Adipocyte (in vitro differentiated cells): ENCODE data around the gene ANKRD33B.
"Not testable (repeated sequence)": the region's sequence is repeated elsewhere in the genome, so short reads cannot be mapped to it uniquely, and the experiment has no call there.

Experiments
- DNase-seq: peaks from one replicate; pipeline ENCODE4 v3.0.0-alpha.2; 2015; ENCODE audit warnings: low read depth
- H3K27me3 ChIP-seq: replicated peaks from 2 replicates; pipeline ENCODE4 v1.7.0; 2013; ENCODE audit warnings: mild to moderate bottlenecking, low read length, moderate library complexity; ENCODE audit not compliant: control insufficient read depth, insufficient read depth
- H3K36me3 ChIP-seq: 2 replicates; pipeline ENCODE4 v1.7.0; 2013; ENCODE audit warnings: low read length, mild to moderate bottlenecking, moderate library complexity; ENCODE audit not compliant: control insufficient read depth, insufficient read depth, severe bottlenecking
- H3K4me1 ChIP-seq: 2 replicates; pipeline ENCODE4 v1.7.0; 2013; ENCODE audit warnings: mild to moderate bottlenecking, low read length, moderate library complexity; ENCODE audit not compliant: control insufficient read depth, insufficient read depth
- H3K4me3 ChIP-seq: 2 replicates; pipeline ENCODE4 v1.7.0; 2013; ENCODE audit warnings: mild to moderate bottlenecking, low read length, moderate library complexity
- H3K9ac ChIP-seq: 2 replicates; pipeline ENCODE4 v1.7.0; 2013; ENCODE audit warnings: mild to moderate bottlenecking, low read length, moderate library complexity
- H3K9me3 ChIP-seq: 2 replicates; pipeline ENCODE4 v1.7.0; 2013; ENCODE audit warnings: mild to moderate bottlenecking, low read length, moderate library complexity; ENCODE audit not compliant: control insufficient read depth

Gene ANKRD33B

DNA sequence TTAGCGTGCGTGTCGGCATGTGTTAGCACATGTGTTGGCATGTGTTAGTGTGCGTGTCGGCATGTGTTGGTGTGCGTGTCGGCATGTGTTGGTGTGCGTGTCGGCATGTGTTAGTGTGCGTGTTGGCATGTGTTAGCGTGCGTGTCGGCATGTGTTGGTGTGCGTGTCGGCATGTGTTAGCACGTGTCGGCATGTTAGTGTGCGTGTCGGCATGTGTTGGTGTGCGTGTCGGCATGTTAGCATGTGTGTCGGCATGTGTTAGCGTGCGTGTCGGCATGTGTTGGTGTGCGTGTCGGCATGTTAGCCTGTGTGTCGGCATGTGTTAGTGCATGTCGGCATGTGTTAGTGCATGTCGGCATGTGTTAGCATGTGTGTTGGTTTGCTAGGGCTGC lies 14.8 kb upstream of the ANKRD33B start:
- DNase-seq, H3K27me3 ChIP-seq, H3K9ac ChIP-seq, H3K36me3 ChIP-seq, H3K4me3 ChIP-seq, H3K9me3 ChIP-seq: not testable (repeated sequence)
- peaks cover 37% of the 10 kb centered on the region for H3K4me1 ChIP-seq

DNA sequence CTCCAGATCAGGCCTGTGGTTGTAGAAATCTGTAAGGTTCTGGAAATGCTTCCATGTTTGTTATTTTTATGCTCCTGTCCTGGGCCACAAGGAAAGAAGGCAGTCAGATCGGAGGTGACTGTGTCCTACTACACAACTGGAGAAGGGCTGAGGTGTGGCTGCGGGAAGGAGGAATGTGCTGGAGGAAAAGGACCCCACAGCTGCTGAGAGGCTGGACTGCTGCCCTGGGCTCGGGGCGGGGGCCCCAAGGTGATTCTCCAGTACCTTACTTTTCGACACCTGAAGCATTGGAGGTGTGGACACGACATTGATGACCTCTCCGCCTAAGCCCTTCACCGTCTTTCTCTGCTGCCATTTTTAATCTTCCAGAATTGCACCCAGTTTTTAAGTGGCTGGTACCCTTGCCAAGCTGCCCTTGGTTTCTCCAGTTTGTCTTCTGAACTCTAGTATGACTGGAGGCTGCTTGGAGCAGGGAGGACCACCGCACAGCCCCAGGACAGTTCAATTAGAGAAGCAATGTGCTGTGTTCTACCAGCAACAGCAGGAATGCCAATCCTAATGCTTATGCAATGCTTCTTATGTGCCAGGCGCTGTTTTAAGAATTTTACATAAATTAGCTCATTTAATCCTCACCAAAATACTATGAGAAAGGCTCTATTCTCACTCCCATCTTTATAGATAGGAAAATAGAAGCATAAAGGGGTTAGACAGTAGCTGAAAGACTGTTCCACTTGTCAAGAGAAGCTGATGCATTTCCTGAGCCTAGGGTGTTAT lies 13.5 kb upstream of the ANKRD33B start:
- peak; percentile 60 for DNase-seq
- Histone ChIP-seq H3K9ac (peak overlapping the region; percentile 43), H3K36me3 (no peaks in the 10 kb centered on the region), H3K27me3 (no peaks in the 10 kb centered on the region), H3K4me1 (peaks cover 26% of the 10 kb centered on the region), H3K4me3 (peak overlapping the region; percentile 26), H3K9me3 (no peaks in the 10 kb centered on the region)

DNA sequence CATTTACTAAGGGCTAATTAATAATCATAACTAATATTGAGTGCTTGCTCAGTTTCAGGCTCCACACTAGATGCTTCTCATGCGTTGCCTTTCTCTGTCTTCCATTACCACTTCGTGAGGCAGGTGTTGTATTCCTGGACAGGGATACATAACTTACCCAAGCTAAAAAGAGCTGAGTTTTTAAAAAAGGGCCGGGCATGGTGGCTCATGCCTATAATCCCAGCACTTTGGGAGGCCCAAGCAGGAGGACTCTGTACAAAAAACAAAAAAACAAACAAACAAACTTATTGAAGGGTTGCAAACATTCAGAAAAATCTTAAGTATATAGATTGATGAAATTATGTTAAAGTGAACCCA lies 12.1 kb upstream of the ANKRD33B start:
- Histone ChIP-seq H3K4me3 (peak overlapping the region; percentile 10), H3K36me3 (no peaks in the 10 kb centered on the region), H3K4me1 (peaks cover 35% of the 10 kb centered on the region), H3K9ac (no peak overlapping the region), H3K27me3 (no peaks in the 10 kb centered on the region), H3K9me3 (no peaks in the 10 kb centered on the region)
- DNase-seq: no peak

DNA sequence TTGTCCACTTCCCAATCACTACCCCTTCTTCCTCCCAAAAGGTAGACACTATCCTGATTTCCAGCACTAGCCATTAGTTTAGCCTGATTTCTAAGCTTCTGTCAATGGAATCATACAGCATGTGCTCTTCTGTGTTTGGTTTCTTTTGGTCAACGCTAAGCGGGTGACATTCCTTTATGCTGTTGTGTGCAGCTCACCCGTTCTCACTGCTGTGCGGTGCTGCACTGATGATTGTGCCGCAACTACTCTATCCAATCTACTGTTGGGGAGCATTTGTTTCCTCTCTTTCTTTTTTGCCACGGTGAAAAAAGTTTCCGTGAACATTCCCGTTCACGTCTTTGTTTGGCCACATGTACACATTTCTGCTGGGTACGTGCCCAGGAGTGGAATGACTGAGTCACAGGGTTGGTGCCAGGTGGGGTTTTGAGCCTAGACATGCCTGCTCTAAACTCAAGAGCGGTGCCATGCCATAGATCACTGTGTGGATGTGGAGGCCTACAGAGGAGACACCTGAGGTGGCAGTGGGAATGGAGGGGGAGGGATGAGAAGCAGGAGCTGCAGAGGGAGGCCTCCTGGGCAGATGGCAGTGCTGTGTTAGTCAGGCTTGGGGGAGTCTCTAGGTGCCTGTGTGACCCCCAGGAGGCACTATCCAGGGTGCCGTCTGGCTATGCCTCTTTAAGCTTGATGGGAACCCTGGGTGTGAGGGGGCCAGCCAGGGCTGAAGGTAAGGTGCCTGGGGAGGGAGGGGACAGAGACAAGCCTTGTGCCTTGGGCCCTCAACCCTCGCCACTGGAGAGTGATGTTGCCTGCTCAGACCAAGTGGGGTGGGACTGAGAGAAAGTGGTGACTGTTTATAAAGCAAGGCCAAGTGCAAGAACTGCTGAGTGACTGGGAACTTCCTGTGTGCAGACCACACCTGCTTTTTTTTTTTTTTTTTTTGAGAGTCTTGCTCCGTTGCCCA lies 11.4 kb upstream of the ANKRD33B start:
- Histone ChIP-seq H3K9me3 (no peaks in the 10 kb centered on the region), H3K36me3 (no peaks in the 10 kb centered on the region), H3K9ac (no peak overlapping the region), H3K4me3 (no peak overlapping the region), H3K27me3 (no peaks in the 10 kb centered on the region), H3K4me1 (peaks cover 42% of the 10 kb centered on the region)
- DNase-seq: no peak

DNA sequence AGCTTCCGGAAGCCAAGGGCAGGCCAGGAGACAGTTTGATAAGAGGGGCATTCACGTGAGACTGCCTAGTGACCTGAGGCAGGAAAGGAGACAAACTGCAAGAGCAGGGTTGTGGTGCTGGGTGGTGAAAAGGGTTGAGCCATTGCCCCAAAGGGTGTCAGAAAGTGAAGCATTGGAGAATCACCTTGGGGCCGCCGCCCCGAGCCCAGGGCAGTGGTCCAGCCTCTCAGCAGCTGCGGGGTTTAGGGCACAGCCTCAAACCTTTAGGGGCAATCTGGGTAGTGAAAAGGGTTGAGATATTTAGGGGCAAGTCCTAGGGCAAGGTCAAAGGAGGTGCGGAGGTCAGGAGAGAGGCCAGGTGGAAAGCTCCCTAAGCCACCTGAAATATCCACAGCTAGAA lies 10.4 kb upstream of the ANKRD33B start:
- no peak for DNase-seq
- Histone ChIP-seq H3K4me1 (peaks cover 47% of the 10 kb centered on the region), H3K4me3 (no peak overlapping the region), H3K36me3 (no peaks in the 10 kb centered on the region), H3K27me3 (no peaks in the 10 kb centered on the region), H3K9me3 (no peaks in the 10 kb centered on the region), H3K9ac (no peak overlapping the region)

DNA sequence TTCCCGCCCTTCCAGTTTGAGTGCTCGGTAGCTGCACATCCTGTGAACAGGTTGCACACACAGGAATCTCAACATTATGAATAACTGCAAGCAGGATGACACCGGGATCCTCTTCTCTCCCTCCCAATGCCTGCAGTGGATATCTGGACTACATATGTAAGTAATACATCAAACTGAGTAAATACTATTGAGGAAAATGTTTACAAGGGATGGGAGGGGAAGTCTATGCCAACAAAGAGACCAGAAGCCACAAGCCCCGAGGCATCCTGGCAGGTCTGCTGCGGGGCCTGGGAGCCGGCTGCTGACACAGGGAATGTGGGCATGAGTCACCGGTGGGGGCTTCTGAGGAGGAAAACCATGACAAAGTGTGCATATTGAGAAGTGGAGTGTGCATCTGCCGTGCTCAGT lies 8.6 kb upstream of the ANKRD33B start:
- DNase-seq: peak; percentile 77
- Histone ChIP-seq H3K4me1 (peaks cover 48% of the 10 kb centered on the region), H3K36me3 (no peaks in the 10 kb centered on the region), H3K9me3 (no peaks in the 10 kb centered on the region), H3K9ac (no peak overlapping the region), H3K27me3 (no peaks in the 10 kb centered on the region), H3K4me3 (no peak overlapping the region)

DNA sequence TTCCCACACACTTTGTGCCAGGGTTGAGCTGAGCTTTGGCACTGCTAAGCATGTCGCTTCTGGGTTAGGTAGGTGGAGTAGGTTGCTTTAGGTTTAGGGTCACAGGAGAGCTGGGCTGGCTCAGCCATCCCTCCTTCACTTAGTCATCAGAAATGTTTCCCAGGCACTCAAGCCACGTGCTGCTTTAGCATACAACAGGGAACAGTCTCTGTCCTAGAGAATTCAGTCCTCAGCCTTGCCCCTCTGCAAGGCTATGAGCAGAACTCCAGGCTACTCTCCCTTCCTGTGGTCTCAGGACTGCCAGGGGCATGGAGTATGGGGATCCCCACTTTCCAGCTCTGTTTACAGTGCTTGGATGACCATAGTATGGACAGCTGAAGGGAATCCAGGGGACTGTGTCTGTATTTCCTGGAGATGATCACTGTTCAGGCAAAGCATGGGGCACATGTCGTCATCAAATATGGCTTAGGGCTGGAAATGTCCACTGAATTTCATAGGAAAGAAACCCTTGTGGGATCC lies 7.5 kb upstream of the ANKRD33B start:
- Histone ChIP-seq H3K4me1 (peaks cover 37% of the 10 kb centered on the region), H3K9ac (no peak overlapping the region), H3K36me3 (no peaks in the 10 kb centered on the region), H3K4me3 (no peak overlapping the region), H3K9me3 (no peaks in the 10 kb centered on the region), H3K27me3 (no peaks in the 10 kb centered on the region)
- DNase-seq: peak; percentile 77

DNA sequence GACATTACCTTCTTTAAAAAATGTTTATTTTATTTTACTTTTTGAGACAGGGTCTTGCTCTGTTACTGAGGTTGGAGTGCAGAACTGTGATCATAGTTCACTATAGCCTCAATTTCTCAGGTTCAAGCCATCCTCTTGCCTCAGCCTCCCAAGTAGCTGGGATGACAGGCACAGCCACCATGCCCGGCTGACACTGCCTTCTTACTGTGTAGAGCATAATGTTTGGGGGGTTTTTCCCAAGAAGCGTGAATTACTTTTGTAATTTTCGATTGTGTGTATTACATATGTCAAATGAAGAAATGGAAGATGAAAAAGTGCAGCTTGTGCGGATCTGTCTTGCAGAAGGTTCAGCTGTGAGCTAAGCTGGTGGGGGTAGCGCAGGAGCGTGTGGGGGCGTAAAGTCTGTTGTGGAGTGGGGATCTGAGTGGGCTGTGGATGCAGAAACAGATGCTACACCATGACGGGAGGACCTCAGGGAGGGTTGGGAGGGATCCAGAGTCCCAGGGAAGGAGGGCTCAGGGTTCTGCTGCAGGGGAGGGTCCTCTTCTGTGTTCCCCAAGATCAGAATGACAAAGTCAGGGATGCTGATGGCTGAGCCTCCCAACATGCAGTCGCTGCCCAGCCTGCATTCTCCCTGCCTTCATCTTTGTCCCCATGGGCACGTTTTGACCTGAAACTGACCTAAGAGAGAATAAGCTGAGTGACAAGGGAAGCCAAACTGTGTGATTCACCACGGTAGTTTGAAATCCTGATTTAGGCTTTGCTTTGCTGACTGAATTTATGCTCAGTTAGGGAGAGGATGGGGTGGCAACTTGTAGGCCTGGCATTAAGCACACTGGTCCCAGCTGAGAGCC lies 6.8 kb upstream of the ANKRD33B start:
- H3K27me3 ChIP-seq: no peaks in the 10 kb centered on the region
- H3K4me3 ChIP-seq: no peak overlapping the region
- no peaks in the 10 kb centered on the region for H3K9me3 ChIP-seq
- no peak overlapping the region for H3K9ac ChIP-seq
- no peaks in the 10 kb centered on the region for H3K36me3 ChIP-seq
- no peak for DNase-seq
- peaks cover 29% of the 10 kb centered on the region for H3K4me1 ChIP-seq

DNA sequence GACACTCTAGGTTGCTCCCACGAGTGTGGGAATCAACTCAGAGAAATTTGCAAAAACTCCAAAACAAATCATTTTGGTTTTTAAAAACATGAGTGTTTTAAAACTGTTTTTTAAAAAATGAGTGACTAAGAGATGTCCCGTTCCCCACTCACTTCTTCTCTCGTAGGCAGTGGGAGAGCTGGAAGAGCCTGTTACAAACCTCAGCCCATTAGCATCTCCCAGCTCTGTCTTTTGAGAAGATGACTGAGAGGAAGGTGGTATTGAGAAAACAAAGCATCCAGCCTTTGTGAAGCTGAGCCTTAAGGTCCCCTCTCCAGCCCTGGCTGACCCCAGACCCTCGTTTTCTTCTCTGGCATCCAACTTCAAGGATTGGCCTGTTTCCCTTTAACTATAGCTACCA lies 4.7 kb upstream of the ANKRD33B start:
- Histone ChIP-seq H3K9me3 (no peaks in the 10 kb centered on the region), H3K9ac (no peak overlapping the region), H3K4me1 (peaks cover 25% of the 10 kb centered on the region), H3K4me3 (no peak overlapping the region), H3K36me3 (no peaks in the 10 kb centered on the region), H3K27me3 (no peaks in the 10 kb centered on the region)
- no peak for DNase-seq

DNA sequence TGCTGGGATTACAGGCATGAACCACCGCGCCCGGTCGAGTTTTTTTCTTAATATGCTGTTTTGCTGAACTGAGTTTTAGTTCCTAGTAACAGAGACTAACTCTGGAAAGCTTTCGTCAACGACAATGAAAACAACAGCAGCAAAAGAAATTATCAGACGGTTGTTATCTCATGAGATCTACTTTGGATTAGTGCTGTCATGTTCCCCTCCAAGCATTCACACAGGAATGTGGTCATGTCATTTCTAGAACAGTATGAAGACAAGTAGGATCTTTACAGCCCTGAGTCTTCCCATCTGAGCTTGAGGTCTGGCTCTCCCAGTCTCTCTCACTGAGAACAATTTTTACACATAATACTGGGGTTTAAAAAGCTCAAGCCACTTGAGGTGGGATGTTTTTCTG lies 4.0 kb upstream of the ANKRD33B start:
- Histone ChIP-seq H3K9ac (no peak overlapping the region), H3K9me3 (no peaks in the 10 kb centered on the region), H3K4me1 (peaks cover 25% of the 10 kb centered on the region), H3K36me3 (no peaks in the 10 kb centered on the region), H3K27me3 (no peaks in the 10 kb centered on the region), H3K4me3 (no peak overlapping the region)
- no peak for DNase-seq
